Neural crest cell (in vitro differentiated cells): ENCODE data around the gene FRMD8. TPM values are rescaled to one million over a fixed set of nuclear protein-coding genes. Genes with fewer than 3 reads are reported as not detected.

ENCODE experiments used
- DNase-seq: peaks from one replicate; pipeline ENCODE4 v3.0.0; 2021; ENCODE audit warnings: low read depth, mixed read lengths, low spot score
- H3K27ac Mint-ChIP-seq: one replicate; pipeline ENCODE4 v1.8.0; 2021; ENCODE audit warnings: mild to moderate bottlenecking, mixed read lengths; ENCODE audit not compliant: unreplicated experiment
- H3K27me3 Mint-ChIP-seq: 2 replicates; pipeline ENCODE4 v1.8.0; 2021; ENCODE audit warnings: low read depth, mild to moderate bottlenecking, mixed read lengths
- H3K36me3 Mint-ChIP-seq: 2 replicates; pipeline ENCODE4 v1.8.0; 2021; ENCODE audit warnings: low read depth, mild to moderate bottlenecking, mixed read lengths
- H3K4me1 Mint-ChIP-seq: 2 replicates; pipeline ENCODE4 v1.8.0; 2021; ENCODE audit warnings: mixed read lengths
- H3K4me3 Mint-ChIP-seq: one replicate; pipeline ENCODE4 v1.8.0; 2021; ENCODE audit warnings: mild to moderate bottlenecking, mixed read lengths
- H3K9me3 Mint-ChIP-seq: 2 replicates; pipeline ENCODE4 v1.8.0; 2021; ENCODE audit warnings: mixed read lengths
- CTCF ChIP-seq: fragments of 200-600 bp; sonication (generic); conservative IDR thresholded peaks from 2 replicates; pipeline ENCODE4 v1.5.0; 2021; ENCODE audit warnings: antibody characterized with exemption, mild to moderate bottlenecking
- total RNA-seq: library from RNA; stranded (reverse); gene quantifications from 2 replicates; pipeline ENCODE4 v1.2.1, GENCODE V29; 2021

The FRMD8 gene
- total RNA-seq, 1 donor from 2014 or later = 29.0 TPM

GRCh38 chr11:65376138-65376713 is 10.2 kb upstream of the FRMD8 start:
- no peaks in the 10 kb centered on the region for H3K36me3 Mint-ChIP-seq
- H3K27ac Mint-ChIP-seq = no peak overlapping the region
- no peaks in the 10 kb centered on the region for H3K4me1 Mint-ChIP-seq
- DNase-seq = no peak
- no peaks in the 10 kb centered on the region for H3K27me3 Mint-ChIP-seq
- no peak for TF ChIP-seq CTCF
- H3K9me3 Mint-ChIP-seq = no peaks in the 10 kb centered on the region
- H3K4me3 Mint-ChIP-seq = no peak overlapping the region

- H3K27ac Mint-ChIP-seq = no peak overlapping the region
- H3K36me3 Mint-ChIP-seq = no peaks in the 10 kb centered on the region
- DNase-seq = no peak
- H3K4me3 Mint-ChIP-seq = no peak overlapping the region
- no peaks in the 10 kb centered on the region for H3K9me3 Mint-ChIP-seq
- H3K27me3 Mint-ChIP-seq = no peaks in the 10 kb centered on the region
- H3K4me1 Mint-ChIP-seq = peaks cover 4% of the 10 kb centered on the region
- no peak for TF ChIP-seq CTCF
These were observed 9.4 kb upstream of the FRMD8 start for GRCh38 chr11:65377036-65377435.

- no peaks in the 10 kb centered on the region for H3K36me3 Mint-ChIP-seq
- peaks cover 12% of the 10 kb centered on the region for H3K4me1 Mint-ChIP-seq
- H3K9me3 Mint-ChIP-seq = no peaks in the 10 kb centered on the region
- peak overlapping the region; percentile 27 for H3K4me3 Mint-ChIP-seq
- no peaks in the 10 kb centered on the region for H3K27me3 Mint-ChIP-seq
- no peak overlapping the region for H3K27ac Mint-ChIP-seq
- no peak for TF ChIP-seq CTCF
- DNase-seq = no peak
These were observed 8.7 kb upstream of the FRMD8 start for GRCh38 chr11:65377777-65378176.

- Mint-ChIP-seq H3K4me1 (peaks cover 17% of the 10 kb centered on the region), H3K27ac (no peak overlapping the region), H3K4me3 (no peak overlapping the region), H3K36me3 (no peaks in the 10 kb centered on the region), H3K9me3 (no peaks in the 10 kb centered on the region), H3K27me3 (no peaks in the 10 kb centered on the region)
- peak; percentile 3 for TF ChIP-seq CTCF
- DNase-seq = no peak
These were observed 8.1 kb upstream of the FRMD8 start for GRCh38 chr11:65378208-65378927.

- Mint-ChIP-seq H3K4me3 (no peak overlapping the region), H3K27ac (no peak overlapping the region), H3K27me3 (no peaks in the 10 kb centered on the region), H3K9me3 (no peaks in the 10 kb centered on the region), H3K4me1 (peaks cover 23% of the 10 kb centered on the region), H3K36me3 (no peaks in the 10 kb centered on the region)
- no peak for DNase-seq
- no peak for TF ChIP-seq CTCF
These were observed 7.4 kb upstream of the FRMD8 start for GRCh38 chr11:65378928-65379638.
